Measurements from ENCODE around the gene TGFBR2. TPM values are rescaled to one million over a fixed set of nuclear protein-coding genes. Genes with fewer than 3 reads are reported as not detected.

TGFBR2 gene
- total RNA-seq, 1 donor from 2014 or later: 39.9 TPM

DNA sequence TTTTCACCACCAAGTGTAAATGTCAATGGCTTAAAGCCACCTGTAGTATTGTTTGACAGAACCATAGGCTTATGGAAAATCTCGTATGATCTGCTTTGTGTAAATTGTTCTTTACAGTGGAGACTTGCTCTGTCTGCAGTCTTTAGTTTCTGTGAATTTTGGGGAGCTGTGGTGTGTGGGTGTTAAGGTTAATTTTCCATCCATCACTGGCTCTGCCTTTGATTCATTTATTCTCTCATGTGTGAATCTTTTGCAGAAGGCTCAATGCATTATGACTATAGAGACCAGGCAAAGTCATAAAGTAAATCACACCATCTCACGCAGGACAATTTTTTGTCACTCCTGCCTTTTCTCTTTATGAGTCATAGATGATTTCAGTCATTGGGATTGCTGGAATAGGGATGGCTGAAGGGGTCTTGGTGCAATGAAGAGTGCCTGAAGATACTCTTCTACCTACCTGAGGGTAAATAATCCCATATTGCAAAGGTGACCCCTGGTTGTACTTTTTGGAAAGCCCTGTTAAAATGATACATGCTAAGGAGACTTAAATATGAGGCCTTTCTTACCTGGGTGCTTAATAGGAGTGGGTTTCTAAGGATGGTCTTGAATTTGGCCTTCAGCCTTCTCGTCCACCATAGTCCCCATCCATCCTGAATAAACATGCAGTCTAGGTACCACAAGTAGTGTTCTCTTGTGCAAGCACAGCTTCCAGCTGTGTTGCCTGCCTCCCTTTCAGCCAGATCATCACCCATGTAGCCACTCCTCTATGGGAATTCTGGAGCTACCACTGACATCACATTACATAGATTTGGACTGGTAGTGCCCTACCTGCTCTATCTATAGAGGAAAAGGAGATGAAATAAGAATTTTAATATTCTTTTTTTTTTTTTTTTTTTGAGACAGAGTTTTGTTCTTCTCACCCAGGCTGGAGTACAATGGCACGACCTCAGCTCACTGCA lies 14.3 kb downstream of the TGFBR2 start:
- no peak for FAIRE-seq
- Mint-ChIP-seq H3K9me3 (ENCODE audit: unreplicated experiment) (no peaks in the 10 kb centered on the region), H3K27ac (ENCODE audit: unreplicated experiment) (no peak overlapping the region), H3K4me3 (ENCODE audit: unreplicated experiment) (no peak overlapping the region), H3K27me3 (ENCODE audit: low read depth, unreplicated experiment) (no peaks in the 10 kb centered on the region), H3K4me1 (ENCODE audit: low read depth, unreplicated experiment) (peaks cover 28% of the 10 kb centered on the region), H3K36me3 (ENCODE audit: low read depth, unreplicated experiment) (peaks cover 7% of the 10 kb centered on the region)
- no peak overlapping the region for H3K9ac ChIP-seq (ENCODE audit: low read length)
- no peak overlapping the region for H3K4me3 ChIP-seq (ENCODE audit: insufficient read depth, low read depth, low read length)
- H4K20me1 ChIP-seq (ENCODE audit: insufficient read depth, low read length): peaks cover 32% of the 10 kb centered on the region
- H2AFZ ChIP-seq (ENCODE audit: low read depth, low read length): no peak overlapping the region
- peaks cover 94% of the 10 kb centered on the region for H3K79me2 ChIP-seq (ENCODE audit: insufficient read depth, low read length)
- H3K36me3 ChIP-seq (ENCODE audit: insufficient read depth, low read length): peaks cover 5% of the 10 kb centered on the region
- H3K27ac ChIP-seq (ENCODE audit: low read depth, low read length): no peak overlapping the region
- DNase-seq (ENCODE audit: low read depth): no peak
- H3K4me2 ChIP-seq (ENCODE audit: low read length): no peak overlapping the region
- H3K4me1 ChIP-seq (ENCODE audit: insufficient read depth, low read length): peaks cover 24% of the 10 kb centered on the region
- TF ChIP-seq, protein P1, sequence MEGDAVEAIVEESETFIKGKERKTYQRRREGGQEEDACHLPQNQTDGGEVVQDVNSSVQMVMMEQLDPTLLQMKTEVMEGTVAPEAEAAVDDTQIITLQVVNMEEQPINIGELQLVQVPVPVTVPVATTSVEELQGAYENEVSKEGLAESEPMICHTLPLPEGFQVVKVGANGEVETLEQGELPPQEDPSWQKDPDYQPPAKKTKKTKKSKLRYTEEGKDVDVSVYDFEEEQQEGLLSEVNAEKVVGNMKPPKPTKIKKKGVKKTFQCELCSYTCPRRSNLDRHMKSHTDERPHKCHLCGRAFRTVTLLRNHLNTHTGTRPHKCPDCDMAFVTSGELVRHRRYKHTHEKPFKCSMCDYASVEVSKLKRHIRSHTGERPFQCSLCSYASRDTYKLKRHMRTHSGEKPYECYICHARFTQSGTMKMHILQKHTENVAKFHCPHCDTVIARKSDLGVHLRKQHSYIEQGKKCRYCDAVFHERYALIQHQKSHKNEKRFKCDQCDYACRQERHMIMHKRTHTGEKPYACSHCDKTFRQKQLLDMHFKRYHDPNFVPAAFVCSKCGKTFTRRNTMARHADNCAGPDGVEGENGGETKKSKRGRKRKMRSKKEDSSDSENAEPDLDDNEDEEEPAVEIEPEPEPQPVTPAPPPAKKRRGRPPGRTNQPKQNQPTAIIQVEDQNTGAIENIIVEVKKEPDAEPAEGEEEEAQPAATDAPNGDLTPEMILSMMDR (IDR thresholded peaks at IDR 0.05; ENCODE audit: insufficient read depth, low read depth, low read length): no peak
- TF ChIP-seq EZH2 (IDR thresholded peaks at IDR 0.05; ENCODE audit: insufficient read depth, low read length): no peak
- H3K9me3 ChIP-seq (ENCODE audit: insufficient read depth, low read depth, low read length): no peaks in the 10 kb centered on the region
- H3K27me3 ChIP-seq (ENCODE audit: insufficient read depth, low read length): no peaks in the 10 kb centered on the region

DNA sequence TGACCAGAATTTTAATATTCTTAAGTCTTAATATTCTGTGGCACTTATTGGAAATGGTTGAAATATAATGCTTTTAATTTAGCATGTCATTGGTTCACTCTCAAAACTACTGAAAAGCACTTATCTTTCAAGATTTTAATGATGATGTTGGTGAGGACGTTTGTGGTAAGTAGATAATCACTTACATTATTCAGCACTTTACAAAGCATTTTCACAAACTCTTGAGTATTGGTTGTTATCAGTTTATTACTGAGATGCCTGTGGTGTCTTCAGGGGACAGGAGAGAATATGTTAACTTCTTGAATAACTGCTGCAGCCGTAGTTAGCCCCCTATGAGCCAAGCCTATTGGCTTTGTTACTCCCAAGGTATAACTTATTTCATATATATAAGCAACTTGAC lies 15.2 kb downstream of the TGFBR2 start:
- Histone ChIP-seq H2AFZ (ENCODE audit: low read depth, low read length) (no peak overlapping the region), H4K20me1 (ENCODE audit: insufficient read depth, low read length) (peaks cover 29% of the 10 kb centered on the region), H3K27ac (ENCODE audit: low read depth, low read length) (no peak overlapping the region), H3K9me3 (ENCODE audit: insufficient read depth, low read depth, low read length) (no peaks in the 10 kb centered on the region), H3K36me3 (ENCODE audit: insufficient read depth, low read length) (peaks cover 5% of the 10 kb centered on the region), H3K4me3 (ENCODE audit: insufficient read depth, low read depth, low read length) (no peak overlapping the region), H3K4me1 (ENCODE audit: insufficient read depth, low read length) (peaks cover 28% of the 10 kb centered on the region), H3K79me2 (ENCODE audit: insufficient read depth, low read length) (peaks cover 89% of the 10 kb centered on the region), H3K4me2 (ENCODE audit: low read length) (no peak overlapping the region), H3K27me3 (ENCODE audit: insufficient read depth, low read length) (no peaks in the 10 kb centered on the region), H3K9ac (ENCODE audit: low read length) (no peak overlapping the region)
- no peak overlapping the region for H3K27ac Mint-ChIP-seq (ENCODE audit: unreplicated experiment)
- no peaks in the 10 kb centered on the region for H3K9me3 Mint-ChIP-seq (ENCODE audit: unreplicated experiment)
- H3K27me3 Mint-ChIP-seq (ENCODE audit: low read depth, unreplicated experiment): no peaks in the 10 kb centered on the region
- H3K36me3 Mint-ChIP-seq (ENCODE audit: low read depth, unreplicated experiment): peaks cover 7% of the 10 kb centered on the region
- peaks cover 32% of the 10 kb centered on the region for H3K4me1 Mint-ChIP-seq (ENCODE audit: low read depth, unreplicated experiment)
- FAIRE-seq: no peak
- no peak overlapping the region for H3K4me3 Mint-ChIP-seq (ENCODE audit: unreplicated experiment)
- TF ChIP-seq, protein P1 (IDR thresholded peaks at IDR 0.05; ENCODE audit: insufficient read depth, low read depth, low read length): no peak
- TF ChIP-seq EZH2 (IDR thresholded peaks at IDR 0.05; ENCODE audit: insufficient read depth, low read length): no peak
- no peak for DNase-seq (ENCODE audit: low read depth)
